HepG2 (cell line): Measurements from ENCODE around the gene WWC1.

ENCODE experiments used
- CTCF ChIP-seq: sonication (generic); formaldehyde crosslinking; IDR thresholded peaks from 2 replicates; pipeline ENCODE4 v1.5.0; 2020; ENCODE audit warnings: mild to moderate bottlenecking, missing genetic modification reagents, moderate library complexity
- ESRRA ChIP-seq: sonication (generic); formaldehyde crosslinking; IDR thresholded peaks from 2 replicates; pipeline ENCODE4 v1.5.1; 2020; ENCODE audit warnings: mild to moderate bottlenecking, low read depth, missing genetic modification reagents
- FOXA1 ChIP-seq, 2 experiments: fragments of 450-650 bp in 1 of 2; sonication (generic) in 1 of 2; formaldehyde crosslinking in 1 of 2; IDR thresholded peaks; 2 replicates each; pipeline versions ENCODE4 v1.4.0 to v1.6.1; 2016 to 2020; ENCODE audit warnings: missing genetic modification reagents in 1 of 2
- GMEB2 ChIP-seq: IDR thresholded peaks from 2 replicates; pipeline ENCODE4 v1.6.1; 2016; ENCODE audit warnings: missing biosample characterization, missing genetic modification reagents, low read depth
- KAT2B ChIP-seq: fragments of 150-350 bp; IDR thresholded peaks from 2 replicates; pipeline ENCODE4 v1.6.1; 2014; ENCODE audit warnings: low read depth, low read length, borderline replicate concordance
- KLF12 ChIP-seq: sonication (generic); formaldehyde crosslinking; IDR thresholded peaks from 2 replicates; pipeline ENCODE4 v1.4.0; 2020; ENCODE audit warnings: missing genetic modification reagents, borderline replicate concordance
- POLR2A ChIP-seq, 2 experiments: IDR thresholded peaks; 2 replicates each; pipeline ENCODE4 v1.6.1; 2011; ENCODE audit warnings: low read depth in 2 of 2, low read length in 2 of 2, mild to moderate bottlenecking in 1 of 2, moderate library complexity in 1 of 2; ENCODE audit not compliant: insufficient read depth in 1 of 2
- ZBTB21 ChIP-seq: sonication (generic); formaldehyde crosslinking; IDR thresholded peaks from 2 replicates; pipeline ENCODE4 v1.4.0; 2020; ENCODE audit warnings: missing genetic modification reagents
- ZNF362 ChIP-seq: sonication (generic); formaldehyde crosslinking; IDR thresholded peaks from 2 replicates; pipeline ENCODE4 v1.4.0; 2020; ENCODE audit warnings: missing genetic modification reagents, mild to moderate bottlenecking, borderline replicate concordance
- ZNF530 ChIP-seq: sonication (generic); formaldehyde crosslinking; IDR thresholded peaks from 2 replicates; pipeline ENCODE4 v1.5.0; 2020; ENCODE audit warnings: low read depth, mild to moderate bottlenecking, missing genetic modification reagents
- ZNF747 ChIP-seq: sonication (generic); formaldehyde crosslinking; IDR thresholded peaks from 2 replicates; pipeline ENCODE4 v1.8.1; 2023; ENCODE audit warnings: missing genetic modification reagents, mild to moderate bottlenecking, borderline replicate concordance
- TF ChIP-seq, protein P1 (sequence below): sonication (generic); formaldehyde crosslinking; IDR thresholded peaks from 2 replicates; pipeline ENCODE4 v1.9.0; 2021; ENCODE audit warnings: missing genetic modification reagents, borderline replicate concordance
- TF ChIP-seq, protein P2 (sequence below): IDR thresholded peaks from 2 replicates; pipeline ENCODE4 v1.4.0; 2020; ENCODE audit warnings: mild to moderate bottlenecking, missing genetic modification reagents

- TF ChIP-seq, protein P1, sequence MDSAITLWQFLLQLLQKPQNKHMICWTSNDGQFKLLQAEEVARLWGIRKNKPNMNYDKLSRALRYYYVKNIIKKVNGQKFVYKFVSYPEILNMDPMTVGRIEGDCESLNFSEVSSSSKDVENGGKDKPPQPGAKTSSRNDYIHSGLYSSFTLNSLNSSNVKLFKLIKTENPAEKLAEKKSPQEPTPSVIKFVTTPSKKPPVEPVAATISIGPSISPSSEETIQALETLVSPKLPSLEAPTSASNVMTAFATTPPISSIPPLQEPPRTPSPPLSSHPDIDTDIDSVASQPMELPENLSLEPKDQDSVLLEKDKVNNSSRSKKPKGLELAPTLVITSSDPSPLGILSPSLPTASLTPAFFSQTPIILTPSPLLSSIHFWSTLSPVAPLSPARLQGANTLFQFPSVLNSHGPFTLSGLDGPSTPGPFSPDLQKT (CRISPR knock-in tag), result no peak
- no peak for TF ChIP-seq ESRRA (CRISPR knock-in tag)
- TF ChIP-seq KLF12 (CRISPR knock-in tag), result no peak
- no peak for TF ChIP-seq ZNF362 (CRISPR knock-in tag)
- no peak for TF ChIP-seq POLR2A (IDR thresholded peaks at IDR 0.05; ENCODE audit: insufficient read depth in 1 of 2, low read depth in 2 of 2, low read length in 2 of 2)
- TF ChIP-seq ZBTB21, result no peak
- TF ChIP-seq, protein P2, sequence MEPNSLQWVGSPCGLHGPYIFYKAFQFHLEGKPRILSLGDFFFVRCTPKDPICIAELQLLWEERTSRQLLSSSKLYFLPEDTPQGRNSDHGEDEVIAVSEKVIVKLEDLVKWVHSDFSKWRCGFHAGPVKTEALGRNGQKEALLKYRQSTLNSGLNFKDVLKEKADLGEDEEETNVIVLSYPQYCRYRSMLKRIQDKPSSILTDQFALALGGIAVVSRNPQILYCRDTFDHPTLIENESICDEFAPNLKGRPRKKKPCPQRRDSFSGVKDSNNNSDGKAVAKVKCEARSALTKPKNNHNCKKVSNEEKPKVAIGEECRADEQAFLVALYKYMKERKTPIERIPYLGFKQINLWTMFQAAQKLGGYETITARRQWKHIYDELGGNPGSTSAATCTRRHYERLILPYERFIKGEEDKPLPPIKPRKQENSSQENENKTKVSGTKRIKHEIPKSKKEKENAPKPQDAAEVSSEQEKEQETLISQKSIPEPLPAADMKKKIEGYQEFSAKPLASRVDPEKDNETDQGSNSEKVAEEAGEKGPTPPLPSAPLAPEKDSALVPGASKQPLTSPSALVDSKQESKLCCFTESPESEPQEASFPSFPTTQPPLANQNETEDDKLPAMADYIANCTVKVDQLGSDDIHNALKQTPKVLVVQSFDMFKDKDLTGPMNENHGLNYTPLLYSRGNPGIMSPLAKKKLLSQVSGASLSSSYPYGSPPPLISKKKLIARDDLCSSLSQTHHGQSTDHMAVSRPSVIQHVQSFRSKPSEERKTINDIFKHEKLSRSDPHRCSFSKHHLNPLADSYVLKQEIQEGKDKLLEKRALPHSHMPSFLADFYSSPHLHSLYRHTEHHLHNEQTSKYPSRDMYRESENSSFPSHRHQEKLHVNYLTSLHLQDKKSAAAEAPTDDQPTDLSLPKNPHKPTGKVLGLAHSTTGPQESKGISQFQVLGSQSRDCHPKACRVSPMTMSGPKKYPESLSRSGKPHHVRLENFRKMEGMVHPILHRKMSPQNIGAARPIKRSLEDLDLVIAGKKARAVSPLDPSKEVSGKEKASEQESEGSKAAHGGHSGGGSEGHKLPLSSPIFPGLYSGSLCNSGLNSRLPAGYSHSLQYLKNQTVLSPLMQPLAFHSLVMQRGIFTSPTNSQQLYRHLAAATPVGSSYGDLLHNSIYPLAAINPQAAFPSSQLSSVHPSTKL, result no peak
- no peak for TF ChIP-seq ZNF530 (CRISPR knock-in tag)
- TF ChIP-seq CTCF (CRISPR knock-in tag), result no peak
- TF ChIP-seq ZNF747 (CRISPR knock-in tag), result no peak
- TF ChIP-seq FOXA1 (IDR thresholded peaks at IDR 0.05), result no peak
- no peak for TF ChIP-seq FOXA1 (CRISPR knock-in tag; IDR thresholded peaks at IDR 0.05)
- no peak for TF ChIP-seq KAT2B
- TF ChIP-seq GMEB2, result no peak
These were observed 21.5 kb upstream of the WWC1 start for GRCh38 chr5:168269937-168270330.
